ENCODE data around the gene VPS54.

DNA sequence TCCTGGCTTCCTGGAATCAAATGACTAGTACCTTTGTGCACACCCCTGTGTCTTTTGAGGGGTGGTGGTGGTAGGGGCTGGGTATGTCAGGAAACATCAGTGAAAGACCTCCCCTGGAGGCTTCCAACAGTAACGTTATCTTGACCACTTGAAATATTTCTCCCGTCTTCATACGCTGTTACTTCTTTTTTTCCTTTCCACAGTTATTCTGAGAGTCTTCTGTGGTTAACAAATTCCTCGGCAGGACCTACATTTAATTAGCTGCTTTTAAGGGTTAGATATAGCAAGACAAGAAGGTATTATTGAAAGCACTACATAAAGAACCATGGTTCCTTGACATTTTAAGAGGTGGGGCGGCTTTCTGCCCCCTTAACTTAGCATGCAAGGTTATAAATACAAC, 142.9 kb downstream of the VPS54 start:
- TF ChIP-seq CTCF (IDR thresholded peaks at IDR 0.05; ENCODE audit: low read depth, low read length, missing input control) (no peak), YY1 (IDR thresholded peaks at IDR 0.05) (no peak), TAF1 (conservative IDR thresholded peaks at IDR 0.05) (no peak), FOXA1 (IDR thresholded peaks at IDR 0.05) (no peak), EGR1 (IDR thresholded peaks at IDR 0.05; ENCODE audit: low read depth in 2 of 2) (no peak), SP1 (IDR thresholded peaks at IDR 0.05) (no peak)

Measured in liver (tissue), 3 donors.